Astrocyte of the spinal cord (primary cell): Measurements from ENCODE around the gene LONP1.

ENCODE experiments used
- DNase-seq: peaks from one replicate; pipeline ENCODE4 v3.0.0; 2011; ENCODE audit warnings: low read depth, low spot score
- H3K4me3 ChIP-seq: 2 replicates; pipeline ENCODE4 v1.5.1; 2011; ENCODE audit warnings: low read depth, mild to moderate bottlenecking, low read length, moderate library complexity
- in situ Hi-C: cut with HindIII; loops from 2 replicates; pipeline ENCODE4 v1.10.0; 2017; ENCODE audit warnings: low sequenced_read_pairs
- TF ChIP-seq, protein P1 (sequence below): IDR thresholded peaks from 2 replicates; pipeline ENCODE4 v1.5.1; 2012; ENCODE audit warnings: low read depth, mild to moderate bottlenecking, low read length, inconsistent platforms

The LONP1 gene

GRCh38 chr19:5727453-5728050 lies 7.6 kb upstream of the LONP1 start:
- in situ Hi-C loops, result no loop called here
- H3K4me3 ChIP-seq, result no peak overlapping the region
- TF ChIP-seq, protein P1, sequence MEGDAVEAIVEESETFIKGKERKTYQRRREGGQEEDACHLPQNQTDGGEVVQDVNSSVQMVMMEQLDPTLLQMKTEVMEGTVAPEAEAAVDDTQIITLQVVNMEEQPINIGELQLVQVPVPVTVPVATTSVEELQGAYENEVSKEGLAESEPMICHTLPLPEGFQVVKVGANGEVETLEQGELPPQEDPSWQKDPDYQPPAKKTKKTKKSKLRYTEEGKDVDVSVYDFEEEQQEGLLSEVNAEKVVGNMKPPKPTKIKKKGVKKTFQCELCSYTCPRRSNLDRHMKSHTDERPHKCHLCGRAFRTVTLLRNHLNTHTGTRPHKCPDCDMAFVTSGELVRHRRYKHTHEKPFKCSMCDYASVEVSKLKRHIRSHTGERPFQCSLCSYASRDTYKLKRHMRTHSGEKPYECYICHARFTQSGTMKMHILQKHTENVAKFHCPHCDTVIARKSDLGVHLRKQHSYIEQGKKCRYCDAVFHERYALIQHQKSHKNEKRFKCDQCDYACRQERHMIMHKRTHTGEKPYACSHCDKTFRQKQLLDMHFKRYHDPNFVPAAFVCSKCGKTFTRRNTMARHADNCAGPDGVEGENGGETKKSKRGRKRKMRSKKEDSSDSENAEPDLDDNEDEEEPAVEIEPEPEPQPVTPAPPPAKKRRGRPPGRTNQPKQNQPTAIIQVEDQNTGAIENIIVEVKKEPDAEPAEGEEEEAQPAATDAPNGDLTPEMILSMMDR, result no peak
- DNase-seq, result no peak

DNA sequence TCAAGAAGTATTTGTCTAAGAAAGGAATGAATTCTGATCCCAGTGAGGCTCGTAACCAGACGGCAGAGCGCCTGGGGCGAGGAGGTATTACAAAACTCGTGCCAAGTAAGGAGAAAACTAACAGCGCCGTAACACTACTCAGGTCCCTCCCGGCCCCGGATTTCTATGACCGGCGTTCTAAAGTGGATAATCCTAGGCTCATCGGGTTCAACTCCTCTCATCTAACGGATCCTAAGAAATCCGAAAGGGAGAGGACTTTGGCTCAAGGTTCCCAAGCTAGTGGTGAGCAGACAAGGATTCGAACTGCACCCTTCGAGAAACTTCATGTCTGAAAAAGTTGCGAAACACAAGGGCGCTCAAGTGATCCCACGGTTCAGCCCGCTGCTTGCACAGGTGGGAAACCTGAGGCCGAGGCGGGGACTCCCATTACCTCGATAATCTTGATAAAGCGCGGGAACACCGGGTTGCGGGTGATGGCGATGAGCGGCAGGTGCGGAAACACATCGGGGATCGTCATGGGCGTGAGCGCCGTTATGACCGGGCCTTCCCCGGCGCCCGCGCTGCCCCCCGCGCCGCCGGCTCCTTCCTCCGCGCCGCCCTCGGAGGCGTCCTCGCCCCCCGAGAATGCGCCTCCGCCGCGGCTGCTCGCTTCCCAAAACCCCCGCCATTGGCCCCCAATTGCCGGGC lies 529 bp downstream of the LONP1 start:
- TF ChIP-seq, protein P1, result no peak
- peak overlapping the region; percentile 98 for H3K4me3 ChIP-seq
- in situ Hi-C loops, result no loop called here
- no peak for DNase-seq

- DNase-seq, result peak; percentile 89
- TF ChIP-seq, protein P1, result no peak
- H3K4me3 ChIP-seq, result peak overlapping the region; percentile 98
- in situ Hi-C loops, result no loop called here
Measured at GRCh38 chr19:5718579-5719273, 1.2 kb downstream of the LONP1 start.

- peak; percentile 27 for DNase-seq
- TF ChIP-seq, protein P1, result no peak
- in situ Hi-C loops, result no loop called here
- peak overlapping the region; percentile 98 for H3K4me3 ChIP-seq
Measured at GRCh38 chr19:5718037-5718578, 1.8 kb downstream of the LONP1 start.

- TF ChIP-seq, protein P1, result no peak
- H3K4me3 ChIP-seq, result no peak overlapping the region
- DNase-seq, result no peak
- in situ Hi-C loops, result no loop called here
Measured at GRCh38 chr19:5717215-5717935, 2.6 kb downstream of the LONP1 start.

- no peak overlapping the region for H3K4me3 ChIP-seq
- no peak for DNase-seq
- TF ChIP-seq, protein P1, result no peak
- in situ Hi-C loops, result no loop called here
Measured at GRCh38 chr19:5714816-5715215, 5.1 kb downstream of the LONP1 start.
